ENCODE measurements around the gene PSD2. TPM values are rescaled to one million over a fixed set of nuclear protein-coding genes. Genes with fewer than 3 reads are reported as not detected.
A peak's percentile ranks its signal among the peaks of the same experiment; 100 is the strongest.
"Not testable (repeated sequence)": the region's sequence is repeated elsewhere in the genome, so short reads cannot be mapped to it uniquely, and the experiment has no call there.

PSD2 gene
- total RNA-seq, 1 donor from 2014 or later = not detected

DNA sequence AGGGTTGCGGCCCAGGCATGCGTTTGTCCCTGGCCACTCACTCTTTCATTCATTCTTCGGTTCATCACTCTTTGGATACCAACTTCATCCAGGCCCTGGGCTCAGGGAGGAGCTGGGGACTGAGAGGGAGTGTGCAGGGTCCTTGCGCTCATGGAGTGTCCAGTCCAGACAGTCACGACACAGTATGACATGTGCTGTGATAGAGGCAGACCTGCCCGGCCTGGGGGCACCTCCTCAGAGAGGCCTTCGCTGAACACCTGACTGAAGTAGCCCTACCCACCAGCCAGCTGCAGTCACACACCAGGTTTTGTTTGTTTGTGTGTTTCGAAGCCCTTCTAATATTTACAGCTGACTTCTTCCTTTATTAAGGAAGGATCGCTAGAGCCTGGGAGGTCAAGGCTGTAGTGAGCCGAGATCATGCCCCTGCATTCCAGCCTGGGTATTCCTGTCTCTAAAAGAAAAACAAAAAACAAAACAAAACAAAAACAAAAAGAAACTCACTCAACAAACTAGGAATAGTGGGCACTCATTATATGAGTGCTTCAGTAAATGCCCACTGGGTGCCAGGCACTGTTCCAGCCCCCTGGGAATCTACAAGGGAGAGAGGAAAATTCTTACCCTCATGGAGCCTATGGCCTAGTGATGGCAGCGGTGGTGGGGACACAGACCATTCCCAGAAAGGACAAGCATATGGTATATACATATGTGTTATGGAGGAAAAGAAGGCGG, 6.3 kb upstream of the PSD2 start:
- H3K27ac ChIP-seq = peak overlapping the region; percentile 81 to 88

DNA sequence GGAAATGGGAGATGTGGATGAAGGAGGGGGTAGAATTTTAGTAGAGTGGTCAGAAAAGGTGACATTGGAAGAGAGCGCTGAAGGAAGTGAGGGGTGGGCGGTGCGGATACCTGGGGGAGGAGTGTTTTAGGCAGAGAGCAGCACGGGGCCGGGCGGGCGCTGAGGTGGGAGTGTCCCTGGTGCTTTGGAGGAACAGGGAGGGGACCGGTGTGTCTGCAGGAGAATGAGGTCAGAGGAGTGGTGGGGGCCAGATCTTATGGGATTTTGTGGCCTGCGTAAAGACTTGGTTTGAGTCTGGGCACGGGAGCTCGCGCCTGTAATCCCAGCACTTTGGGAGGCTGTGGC, 5.8 kb upstream of the PSD2 start:
- TF ChIP-seq, protein P1, sequence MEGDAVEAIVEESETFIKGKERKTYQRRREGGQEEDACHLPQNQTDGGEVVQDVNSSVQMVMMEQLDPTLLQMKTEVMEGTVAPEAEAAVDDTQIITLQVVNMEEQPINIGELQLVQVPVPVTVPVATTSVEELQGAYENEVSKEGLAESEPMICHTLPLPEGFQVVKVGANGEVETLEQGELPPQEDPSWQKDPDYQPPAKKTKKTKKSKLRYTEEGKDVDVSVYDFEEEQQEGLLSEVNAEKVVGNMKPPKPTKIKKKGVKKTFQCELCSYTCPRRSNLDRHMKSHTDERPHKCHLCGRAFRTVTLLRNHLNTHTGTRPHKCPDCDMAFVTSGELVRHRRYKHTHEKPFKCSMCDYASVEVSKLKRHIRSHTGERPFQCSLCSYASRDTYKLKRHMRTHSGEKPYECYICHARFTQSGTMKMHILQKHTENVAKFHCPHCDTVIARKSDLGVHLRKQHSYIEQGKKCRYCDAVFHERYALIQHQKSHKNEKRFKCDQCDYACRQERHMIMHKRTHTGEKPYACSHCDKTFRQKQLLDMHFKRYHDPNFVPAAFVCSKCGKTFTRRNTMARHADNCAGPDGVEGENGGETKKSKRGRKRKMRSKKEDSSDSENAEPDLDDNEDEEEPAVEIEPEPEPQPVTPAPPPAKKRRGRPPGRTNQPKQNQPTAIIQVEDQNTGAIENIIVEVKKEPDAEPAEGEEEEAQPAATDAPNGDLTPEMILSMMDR (IDR thresholded peaks at IDR 0.05) = no peak
- H3K27me3 ChIP-seq = no peaks in the 10 kb centered on the region
- DNase-seq (ENCODE audit: low spot score in 2 of 2) = no peak
- H3K4me1 ChIP-seq = peaks cover 0 to 10% of the 10 kb centered on the region in 2 donors
- no peaks in the 10 kb centered on the region for H3K9me3 ChIP-seq
- no peak overlapping the region for H3K27ac ChIP-seq
- intact Hi-C loops (cut with DNase I) = loop anchor here (5.0 kb wide), 1 partner anchor 367 kb away; no protein-coding TSS in a partner anchor
- no peak overlapping the region for H3K4me3 ChIP-seq
- H3K36me3 ChIP-seq = no peaks in the 10 kb centered on the region

More for the DNA sequence above, 6.3 kb upstream of the PSD2 start:
- TF ChIP-seq, protein P1 (IDR thresholded peaks at IDR 0.05) = no peak
- Histone ChIP-seq H3K4me1 (peaks cover 0 to 10% of the 10 kb centered on the region in 2 donors), H3K36me3 (no peaks in the 10 kb centered on the region), H3K9me3 (no peaks in the 10 kb centered on the region), H3K4me3 (no peak overlapping the region), H3K27me3 (no peaks in the 10 kb centered on the region)
- intact Hi-C loops (cut with DNase I) = loop anchor here (5.0 kb wide), 1 partner anchor 368 kb away; no protein-coding TSS in a partner anchor
- no peak for DNase-seq (ENCODE audit: low spot score in 2 of 2)

DNA sequence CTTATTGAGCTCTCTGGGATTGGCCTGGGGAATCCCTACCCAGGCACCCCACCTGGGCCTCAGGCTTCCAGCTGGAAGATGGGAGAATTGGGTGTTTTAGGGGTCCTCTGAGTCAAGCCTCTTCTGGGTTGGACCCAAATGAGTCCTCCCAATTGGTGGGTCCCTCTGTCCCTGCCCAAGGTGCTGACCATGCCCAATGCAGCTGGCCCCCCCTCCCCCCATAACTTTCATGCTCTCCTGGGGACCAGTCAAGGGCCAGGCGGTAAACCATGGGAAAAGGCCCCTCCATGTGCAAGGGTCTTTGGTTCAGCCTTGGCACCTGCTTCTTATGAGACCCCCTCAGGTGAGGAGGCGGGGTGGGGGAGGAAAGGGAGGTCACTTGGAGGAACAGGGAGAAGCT, 3.4 kb upstream of the PSD2 start:
- Histone ChIP-seq H3K36me3 (no peaks in the 10 kb centered on the region), H3K9me3 (no peaks in the 10 kb centered on the region), H3K4me3 (no peak overlapping the region), H3K27ac (no peak overlapping the region), H3K27me3 (peaks cover 6% of the 10 kb centered on the region), H3K4me1 (peaks cover 5 to 15% of the 10 kb centered on the region in 2 donors)
- no peak for DNase-seq (ENCODE audit: low spot score in 2 of 2)
- TF ChIP-seq, protein P1 (IDR thresholded peaks at IDR 0.05) = no peak
- intact Hi-C loops (cut with DNase I) = no loop called here

DNA sequence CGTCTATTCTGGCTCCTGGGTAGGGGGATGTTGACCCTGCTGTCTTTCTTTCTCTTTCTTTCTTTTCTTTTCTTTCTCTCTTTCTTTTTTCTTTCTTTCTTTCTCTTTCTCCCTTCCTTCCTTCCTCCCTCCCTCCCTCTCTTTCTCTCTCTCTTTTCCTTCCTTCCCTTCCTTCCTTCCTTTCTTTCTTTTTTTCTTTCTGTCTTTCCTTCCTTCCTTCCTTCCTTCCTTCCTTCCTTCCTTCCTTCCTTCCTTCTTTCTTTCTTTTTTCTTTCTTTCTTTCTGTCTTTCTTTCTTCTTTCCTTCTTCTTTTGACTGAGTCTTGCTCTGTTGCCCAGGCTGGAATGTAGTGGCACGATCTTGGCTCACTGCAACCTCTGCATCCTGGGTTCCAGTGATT, 3.0 kb upstream of the PSD2 start:
- H3K36me3 ChIP-seq; intact Hi-C loops (cut with DNase I); H3K4me3 ChIP-seq; DNase-seq (ENCODE audit: low spot score in 2 of 2); H3K27ac ChIP-seq; H3K9me3 ChIP-seq; H3K27me3 ChIP-seq: not testable (repeated sequence)
- peaks cover 5 to 13% of the 10 kb centered on the region in 2 donors for H3K4me1 ChIP-seq

DNA sequence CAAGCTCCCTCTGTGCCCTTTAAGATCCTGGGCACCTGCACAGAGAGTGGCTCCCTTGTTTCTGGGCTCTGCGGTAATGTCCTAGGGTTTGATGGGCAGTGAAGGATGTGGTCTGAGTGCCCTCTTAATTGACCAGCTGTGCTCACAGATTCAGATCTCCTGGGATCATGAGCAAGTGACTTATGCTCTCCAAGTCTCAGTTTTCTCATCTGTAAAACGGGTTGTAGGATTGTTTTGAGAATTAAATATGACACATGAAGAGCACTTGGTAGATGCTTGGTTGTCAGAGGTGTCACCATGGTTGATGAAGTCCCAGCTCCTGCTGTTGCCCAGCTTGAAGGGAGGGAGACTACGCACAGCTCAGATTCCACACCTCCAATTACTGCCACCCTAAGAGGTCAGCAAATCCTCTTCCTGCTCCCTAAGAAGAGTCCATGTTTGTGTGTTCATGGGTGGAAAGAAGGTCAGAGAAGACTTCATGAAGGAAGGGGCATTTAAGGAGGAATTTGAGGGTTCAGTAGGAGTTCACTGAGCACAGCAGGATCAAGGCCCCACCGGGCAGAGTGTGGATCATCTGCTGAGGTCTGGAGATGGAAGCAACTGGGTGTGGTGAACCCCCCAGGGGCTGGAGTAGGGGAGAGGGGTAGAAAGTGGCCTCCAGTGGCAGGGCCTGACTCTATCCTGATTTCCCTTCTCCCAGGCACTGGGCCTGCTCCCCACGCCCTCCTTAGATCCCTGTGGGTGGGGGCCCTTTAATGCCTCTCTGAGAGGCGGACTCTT, 1.4 kb upstream of the PSD2 start:
- no peak for DNase-seq (ENCODE audit: low spot score in 2 of 2)
- Histone ChIP-seq H3K27ac (no peak overlapping the region), H3K4me1 (peaks cover 5 to 7% of the 10 kb centered on the region in 2 donors), H3K27me3 (peaks cover 6% of the 10 kb centered on the region), H3K36me3 (no peaks in the 10 kb centered on the region), H3K4me3 (no peak overlapping the region), H3K9me3 (no peaks in the 10 kb centered on the region)
- intact Hi-C loops (cut with DNase I) = no loop called here
- TF ChIP-seq, protein P1 (IDR thresholded peaks at IDR 0.05) = no peak

All from ascending aorta (tissue), 2 donors.